GM12891 (cell line): ENCODE data around the gene PFN4.
"Not testable (repeated sequence)": the region's sequence is repeated elsewhere in the genome, so short reads cannot be mapped to it uniquely, and the experiment has no call there.

Source experiments
- DNase-seq: peaks from one replicate; pipeline ENCODE4 v3.0.0; 2011; ENCODE audit warnings: low spot score; ENCODE audit not compliant: insufficient read length
- FAIRE-seq: peaks from 2 replicates; lab custom pipeline; 2011; peaks lifted over from hg19 to GRCh38; lab: Jason Lieb, UNC
- PAX5 ChIP-seq: IDR thresholded peaks from 2 replicates; pipeline ENCODE4 v1.6.1; 2011; ENCODE audit warnings: low read length, moderate library complexity, mild to moderate bottlenecking; ENCODE audit not compliant: insufficient read depth, severe bottlenecking
- POLR2A ChIP-seq: IDR thresholded peaks from 2 replicates; pipeline ENCODE4 v1.6.1; 2011; ENCODE audit warnings: low read depth, low read length, control low read depth
- POLR2AphosphoS5 ChIP-seq: IDR thresholded peaks from 2 replicates; pipeline ENCODE4 v1.6.1; 2011; ENCODE audit warnings: low read depth, low read length, control low read depth
- POU2F2 ChIP-seq: IDR thresholded peaks from 2 replicates; pipeline ENCODE4 v1.6.1; 2011; ENCODE audit warnings: low read depth, mild to moderate bottlenecking, control low read depth, low read length, moderate library complexity
- SPI1 ChIP-seq: IDR thresholded peaks from 2 replicates; pipeline ENCODE4 v1.6.1; 2011; ENCODE audit warnings: low read depth, low read length, control low read depth
- TAF1 ChIP-seq: IDR thresholded peaks from 2 replicates; pipeline ENCODE4 v1.6.1; 2011; ENCODE audit warnings: low read depth, low read length, control low read depth

The PFN4 gene

GRCh38 chr2:24117902-24118301, 5.2 kb downstream of the PFN4 start:
- DNase-seq (no peak), FAIRE-seq (no peak)
- TF ChIP-seq POU2F2 (no peak), SPI1 (no peak), PAX5 (no peak), TAF1 (no peak), POLR2A (no peak), POLR2AphosphoS5 (no peak)

- FAIRE-seq (no peak), DNase-seq (no peak)
- TF ChIP-seq TAF1 (no peak), POLR2AphosphoS5 (no peak)
Measured at GRCh38 chr2:24115057-24115456, 8.1 kb downstream of the PFN4 start.

- TF ChIP-seq SPI1 (no peak), POLR2A (no peak)
- FAIRE-seq = no peak
- no peak for DNase-seq
Measured at GRCh38 chr2:24111407-24111901, 11.7 kb downstream of the PFN4 start.

DNA sequence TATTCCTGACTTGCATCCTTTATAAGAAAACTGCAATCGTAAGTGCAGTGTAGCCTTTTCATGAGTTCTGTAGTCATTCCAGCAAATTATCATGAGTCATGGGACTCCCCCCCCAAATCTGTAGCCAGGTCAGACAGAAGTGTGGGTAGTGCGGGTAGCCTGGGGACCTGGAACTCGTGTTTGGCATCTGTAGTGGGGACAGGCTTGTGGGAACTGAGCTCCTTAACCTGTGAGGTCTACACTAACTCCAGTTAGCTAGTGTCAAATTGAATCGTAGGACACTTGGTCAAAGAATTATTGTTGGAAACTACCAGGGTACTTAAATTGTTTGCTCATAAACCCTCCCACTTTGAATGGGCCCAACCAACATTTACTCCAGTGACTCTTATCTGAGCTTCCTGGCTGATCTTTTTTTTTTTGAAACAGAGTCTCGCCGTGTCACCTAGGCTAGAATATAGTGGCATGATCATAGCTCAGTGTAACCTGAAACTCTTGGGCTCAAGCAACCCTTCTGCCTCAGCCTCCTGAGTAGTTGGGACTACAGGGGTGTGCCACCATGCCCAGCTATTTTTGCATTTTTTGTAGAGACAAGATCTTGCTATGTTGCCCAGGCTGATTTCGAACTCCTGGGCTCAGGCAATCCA, 12.4 kb downstream of the PFN4 start:
- TF ChIP-seq SPI1 (no peak), POLR2AphosphoS5 (no peak), POLR2A (no peak), TAF1 (no peak), POU2F2 (no peak), PAX5 (no peak)
- no peak for FAIRE-seq
- no peak for DNase-seq

DNA sequence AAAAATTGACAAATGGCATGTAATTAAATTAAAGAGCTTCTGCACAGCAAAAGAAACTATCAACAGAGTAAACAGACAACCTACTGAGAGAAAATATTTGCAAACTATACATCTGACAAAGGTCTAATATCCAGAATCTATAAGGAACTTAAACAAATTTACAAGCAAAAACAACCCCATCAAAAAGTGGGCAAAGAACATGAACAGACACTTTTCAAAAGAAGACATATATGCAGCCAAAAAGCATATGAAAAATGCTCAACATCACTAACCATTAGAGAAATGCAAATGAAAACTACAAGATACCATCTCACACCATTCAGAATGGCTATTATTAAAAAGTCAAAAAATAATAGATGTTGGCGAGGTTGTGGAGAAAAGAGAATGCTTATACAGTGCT, 13.7 kb downstream of the PFN4 start:
- not testable (repeated sequence) for DNase-seq, FAIRE-seq

DNA sequence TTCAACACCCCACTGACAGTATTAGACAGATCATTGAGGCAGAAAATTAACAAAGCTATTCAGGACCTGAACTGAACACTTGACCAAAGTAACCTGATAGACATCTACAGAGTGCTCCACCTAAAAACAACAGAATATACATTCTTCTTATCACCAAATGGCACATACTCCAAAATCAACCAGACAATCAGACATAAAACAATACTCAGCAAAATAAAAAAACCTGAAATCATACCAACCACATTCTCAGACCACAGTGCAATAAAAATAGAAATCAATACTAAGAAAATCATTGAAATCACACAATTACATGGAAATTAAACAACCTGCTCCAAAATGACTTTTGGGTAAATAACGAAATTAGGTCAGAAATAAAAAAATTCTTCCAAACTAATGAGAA, 15.8 kb downstream of the PFN4 start:
- FAIRE-seq (no peak), DNase-seq (no peak)
- no peak for TF ChIP-seq POLR2AphosphoS5
- no peak for TF ChIP-seq POU2F2
- no peak for TF ChIP-seq PAX5
- TF ChIP-seq SPI1 = no peak
- no peak for TF ChIP-seq TAF1
- TF ChIP-seq POLR2A = no peak

DNA sequence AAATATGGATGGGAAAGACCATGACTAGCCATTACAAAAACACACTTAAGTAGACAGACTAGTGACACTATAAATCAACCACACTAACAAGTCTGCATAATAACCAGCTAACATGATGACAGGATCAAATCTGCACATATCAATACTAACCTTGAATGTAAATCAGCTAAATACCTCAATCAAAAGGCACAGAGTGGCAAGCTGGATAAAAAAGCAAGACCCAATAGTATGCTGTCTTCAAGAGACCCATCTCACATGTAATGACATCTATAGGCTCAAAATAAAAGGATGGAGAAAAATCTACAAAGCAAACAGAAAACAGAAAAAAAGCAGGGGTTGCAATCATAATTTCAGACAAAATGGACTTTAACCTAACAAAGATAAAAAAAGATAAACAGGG, 16.3 kb downstream of the PFN4 start:
- FAIRE-seq (no peak), DNase-seq (no peak)
- TF ChIP-seq SPI1 (no peak), TAF1 (no peak), POU2F2 (no peak), PAX5 (no peak), POLR2A (no peak), POLR2AphosphoS5 (no peak)

GRCh38 chr2:24105816-24106215, 17.3 kb downstream of the PFN4 start:
- FAIRE-seq = no peak
- TF ChIP-seq TAF1 = no peak
- TF ChIP-seq POLR2AphosphoS5 = no peak
- TF ChIP-seq PAX5 = no peak
- TF ChIP-seq POU2F2 = no peak
- no peak for TF ChIP-seq SPI1
- no peak for TF ChIP-seq POLR2A
- DNase-seq = no peak

DNA sequence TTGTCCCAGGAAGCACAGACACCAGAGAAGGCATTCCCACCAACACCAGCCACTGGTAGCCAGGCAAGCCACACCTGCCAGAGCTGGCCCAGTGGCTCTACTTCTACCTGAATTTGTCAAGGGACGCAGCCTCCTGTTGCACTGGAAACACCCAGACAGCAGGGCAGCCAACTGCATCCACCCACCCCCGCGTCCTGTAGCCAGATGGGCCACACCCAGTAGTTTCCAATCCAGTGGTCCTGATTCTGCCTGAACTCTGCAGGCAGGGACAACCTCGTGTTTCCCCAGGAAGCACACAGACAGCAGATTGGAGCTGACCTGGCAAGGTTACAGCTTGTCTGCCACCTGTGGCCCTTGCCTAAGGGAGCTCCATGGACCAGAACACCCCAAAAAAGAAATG, 18.2 kb downstream of the PFN4 start:
- no peak for DNase-seq
- peak; percentile 69 for FAIRE-seq
- peak; percentile 46 for TF ChIP-seq PAX5
- no peak for TF ChIP-seq TAF1

DNA sequence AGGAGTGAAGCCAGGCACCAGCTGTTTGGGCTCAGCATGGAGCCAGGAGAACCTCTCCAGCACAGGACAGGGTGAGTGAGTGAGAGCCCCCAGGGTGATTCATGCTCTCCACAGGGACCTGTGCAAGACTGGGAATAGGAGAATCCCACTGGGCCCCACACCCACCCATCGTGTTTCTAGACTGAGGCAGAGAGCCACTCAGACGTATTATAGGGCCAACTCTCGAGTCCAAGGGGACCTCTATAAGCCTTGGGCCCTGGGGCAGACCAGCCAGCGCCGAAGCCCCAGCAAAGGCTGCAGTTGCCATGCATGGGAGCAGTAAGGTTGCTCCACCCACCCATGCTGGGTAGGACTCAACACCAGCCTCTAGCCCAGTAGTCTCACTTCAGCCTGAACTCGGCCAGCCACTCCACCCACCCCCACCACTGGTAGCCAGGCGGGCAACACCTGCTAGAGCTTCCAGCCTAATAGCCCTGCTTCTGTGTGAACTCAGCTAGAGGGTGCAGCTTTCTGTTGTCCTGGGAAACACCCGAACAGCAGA, 19.0 kb downstream of the PFN4 start:
- TF ChIP-seq POU2F2 = no peak
- no peak for TF ChIP-seq POLR2AphosphoS5
- TF ChIP-seq PAX5 = no peak
- no peak for TF ChIP-seq SPI1
- TF ChIP-seq TAF1 = no peak
- no peak for TF ChIP-seq POLR2A
- no peak for FAIRE-seq
- DNase-seq = no peak
